Measurements from ENCODE around the gene NUAK2. TPM values are rescaled to one million over a fixed set of nuclear protein-coding genes. Genes with fewer than 3 reads are reported as not detected.

NUAK2 gene
- total RNA-seq, 4 donors from 2014 or later, result 22.0 to 40.0 (median 30.9) TPM

- Histone ChIP-seq H3K27me3 (no peaks in the 10 kb centered on the region), H3K27ac (peak overlapping the region in 2 of 4 donors; percentile 39 to 76), H3K36me3 (no peaks in the 10 kb centered on the region), H3K4me1 (peaks cover 0 to 14% (median 0%) of the 10 kb centered on the region in 4 donors), H3K4me3 (no peak overlapping the region), H3K9me3 (no peaks in the 10 kb centered on the region)
- TF ChIP-seq CTCF (IDR thresholded peaks at IDR 0.05) (no peak), POLR2A (IDR thresholded peaks at IDR 0.05) (no peak)
- DNase-seq, result peak in 2 of 3 donors; percentile 84 to 89
These were observed 33.5 kb upstream of the NUAK2 start for GRCh38 chr1:205355075-205355453.

- H3K9me3 ChIP-seq, result no peaks in the 10 kb centered on the region
These were observed 32.9 kb upstream of the NUAK2 start for GRCh38 chr1:205354259-205355074.

GRCh38 chr1:205353612-205354011 is 32.1 kb upstream of the NUAK2 start:
- no peak overlapping the region for H3K27ac ChIP-seq

More at GRCh38 chr1:205354259-205355074, 32.9 kb upstream of the NUAK2 start:
- peak; percentile 76 to 87 (median 82) for TF ChIP-seq CTCF (IDR thresholded peaks at IDR 0.05)
- TF ChIP-seq POLR2A (IDR thresholded peaks at IDR 0.05), result no peak
- peak in 2 of 3 donors; percentile 70 to 83 for DNase-seq
- Histone ChIP-seq H3K4me3 (no peak overlapping the region), H3K27me3 (no peaks in the 10 kb centered on the region), H3K27ac (peak overlapping the region in 2 of 4 donors; percentile 39 to 76), H3K36me3 (no peaks in the 10 kb centered on the region), H3K4me1 (peaks cover 0 to 14% (median 0%) of the 10 kb centered on the region in 4 donors)

GRCh38 chr1:205353191-205353590 is 31.6 kb upstream of the NUAK2 start:
- TF ChIP-seq POLR2A (IDR thresholded peaks at IDR 0.05), result no peak
- no peak for TF ChIP-seq CTCF (IDR thresholded peaks at IDR 0.05)
- Histone ChIP-seq H3K36me3 (no peaks in the 10 kb centered on the region), H3K9me3 (no peaks in the 10 kb centered on the region), H3K4me3 (no peak overlapping the region), H3K27me3 (no peaks in the 10 kb centered on the region), H3K4me1 (peaks cover 0 to 14% (median 0%) of the 10 kb centered on the region in 4 donors), H3K27ac (no peak overlapping the region)
- DNase-seq, result no peak

More at GRCh38 chr1:205353612-205354011, 32.1 kb upstream of the NUAK2 start:
- no peak for DNase-seq
- Histone ChIP-seq H3K36me3 (no peaks in the 10 kb centered on the region), H3K4me1 (peaks cover 0 to 14% (median 0%) of the 10 kb centered on the region in 4 donors), H3K9me3 (no peaks in the 10 kb centered on the region), H3K4me3 (no peak overlapping the region), H3K27me3 (no peaks in the 10 kb centered on the region)
- TF ChIP-seq CTCF (IDR thresholded peaks at IDR 0.05), result no peak
- TF ChIP-seq POLR2A (IDR thresholded peaks at IDR 0.05), result no peak

GRCh38 chr1:205351984-205352713 is 30.6 kb upstream of the NUAK2 start:
- no peaks in the 10 kb centered on the region for H3K36me3 ChIP-seq
- no peaks in the 10 kb centered on the region for H3K9me3 ChIP-seq
- no peak overlapping the region for H3K4me3 ChIP-seq
- TF ChIP-seq POLR2A (IDR thresholded peaks at IDR 0.05) (no peak), CTCF (IDR thresholded peaks at IDR 0.05) (peak in 2 of 6 experiments; percentile 22 to 47)
- peak in 2 of 3 donors; percentile 80 to 86 for DNase-seq
- peaks cover 0 to 14% (median 0%) of the 10 kb centered on the region in 4 donors for H3K4me1 ChIP-seq
- peak overlapping the region in 1 of 4 donors; percentile 15 for H3K27ac ChIP-seq
- H3K27me3 ChIP-seq, result no peaks in the 10 kb centered on the region
